Mucosa of rectum (tissue), 2 donors: ENCODE data around the gene SEC22A.

Experiments used
- H3K27ac ChIP-seq, 2 donors: one replicate each; pipeline ENCODE4 v1.7.0; 2013; ENCODE audit warnings: inconsistent platforms in 2 of 2, low read depth in 2 of 2, low read length in 2 of 2
- H3K27me3 ChIP-seq, 2 donors: one replicate each; pipeline ENCODE4 v1.7.0; 2013; ENCODE audit warnings: low read length in 2 of 2; ENCODE audit not compliant: control insufficient read depth in 2 of 2, insufficient read depth in 2 of 2
- H3K36me3 ChIP-seq, 2 donors: one replicate each; pipeline ENCODE4 v1.7.0; 2013; ENCODE audit warnings: low read length in 2 of 2; ENCODE audit not compliant: control insufficient read depth in 2 of 2, insufficient read depth in 2 of 2
- H3K4me1 ChIP-seq, 2 donors: one replicate each; pipeline ENCODE4 v1.7.0; 2013; ENCODE audit warnings: low read length in 2 of 2, mild to moderate bottlenecking in 1 of 2; ENCODE audit not compliant: control insufficient read depth in 2 of 2, insufficient read depth in 2 of 2
- H3K4me3 ChIP-seq, 2 donors: one replicate each; pipeline ENCODE4 v1.7.0; 2013; ENCODE audit warnings: low read length in 2 of 2
- H3K9ac ChIP-seq, 2 donors: one replicate each; pipeline ENCODE4 v1.7.0; 2013; ENCODE audit warnings: low read length in 2 of 2, low read depth in 1 of 2, mild to moderate bottlenecking in 1 of 2
- H3K9me3 ChIP-seq, 2 donors: one replicate each; pipeline ENCODE4 v1.7.0; 2013; ENCODE audit warnings: low read length in 2 of 2; ENCODE audit not compliant: control insufficient read depth in 2 of 2
- donor health status: healthy.
- donor health status: Normal muscosa, but diverticular disease.

SEC22A gene

GRCh38 chr3:123291404-123291803 lies 89.7 kb downstream of the SEC22A start:
- no peaks in the 10 kb centered on the region for H3K9me3 ChIP-seq
- H3K9ac ChIP-seq = no peak overlapping the region
- peaks cover 0 to 3% of the 10 kb centered on the region in 2 donors for H3K36me3 ChIP-seq
- H3K4me3 ChIP-seq = no peak overlapping the region
- no peaks in the 10 kb centered on the region for H3K27me3 ChIP-seq
- H3K27ac ChIP-seq = no peak overlapping the region
- H3K4me1 ChIP-seq = no peaks in the 10 kb centered on the region

- Histone ChIP-seq H3K9ac (no peak overlapping the region), H3K27ac (no peak overlapping the region), H3K4me1 (no peaks in the 10 kb centered on the region), H3K4me3 (no peak overlapping the region), H3K36me3 (peaks cover 0 to 3% of the 10 kb centered on the region in 2 donors), H3K9me3 (no peaks in the 10 kb centered on the region), H3K27me3 (no peaks in the 10 kb centered on the region)
Observed at GRCh38 chr3:123292321-123293310, 90.9 kb downstream of the SEC22A start.

GRCh38 chr3:123294296-123294938 lies 92.7 kb downstream of the SEC22A start:
- Histone ChIP-seq H3K27ac (no peak overlapping the region), H3K4me3 (no peak overlapping the region), H3K9me3 (no peaks in the 10 kb centered on the region), H3K36me3 (peaks cover 0 to 3% of the 10 kb centered on the region in 2 donors), H3K27me3 (no peaks in the 10 kb centered on the region), H3K9ac (no peak overlapping the region), H3K4me1 (no peaks in the 10 kb centered on the region)

GRCh38 chr3:123295171-123295900 lies 93.6 kb downstream of the SEC22A start:
- Histone ChIP-seq H3K9me3 (no peaks in the 10 kb centered on the region), H3K4me3 (no peak overlapping the region), H3K36me3 (no peaks in the 10 kb centered on the region), H3K9ac (no peak overlapping the region), H3K27me3 (no peaks in the 10 kb centered on the region), H3K27ac (no peak overlapping the region), H3K4me1 (no peaks in the 10 kb centered on the region)

- Histone ChIP-seq H3K27me3 (no peaks in the 10 kb centered on the region), H3K27ac (no peak overlapping the region), H3K36me3 (no peaks in the 10 kb centered on the region), H3K9ac (no peak overlapping the region), H3K4me1 (no peaks in the 10 kb centered on the region), H3K9me3 (no peaks in the 10 kb centered on the region), H3K4me3 (no peak overlapping the region)
Observed at GRCh38 chr3:123295901-123296250, 94.1 kb downstream of the SEC22A start.

GRCh38 chr3:123296261-123296660 lies 94.5 kb downstream of the SEC22A start:
- no peaks in the 10 kb centered on the region for H3K4me1 ChIP-seq
- H3K9ac ChIP-seq = no peak overlapping the region
- H3K27me3 ChIP-seq = no peaks in the 10 kb centered on the region
- no peaks in the 10 kb centered on the region for H3K36me3 ChIP-seq
- H3K27ac ChIP-seq = no peak overlapping the region
- H3K4me3 ChIP-seq = no peak overlapping the region
- no peaks in the 10 kb centered on the region for H3K9me3 ChIP-seq

GRCh38 chr3:123296836-123297626 lies 95.3 kb downstream of the SEC22A start:
- H3K9me3 ChIP-seq = no peaks in the 10 kb centered on the region
- no peak overlapping the region for H3K9ac ChIP-seq
- no peak overlapping the region for H3K27ac ChIP-seq
- no peak overlapping the region for H3K4me3 ChIP-seq
- H3K4me1 ChIP-seq = no peaks in the 10 kb centered on the region
- no peaks in the 10 kb centered on the region for H3K27me3 ChIP-seq
- H3K36me3 ChIP-seq = no peaks in the 10 kb centered on the region

GRCh38 chr3:123297627-123297899 lies 95.8 kb downstream of the SEC22A start:
- H3K9ac ChIP-seq = no peak overlapping the region
- no peaks in the 10 kb centered on the region for H3K9me3 ChIP-seq
- H3K4me1 ChIP-seq = no peaks in the 10 kb centered on the region
- H3K27ac ChIP-seq = no peak overlapping the region
- H3K4me3 ChIP-seq = no peak overlapping the region
- H3K27me3 ChIP-seq = no peaks in the 10 kb centered on the region
- H3K36me3 ChIP-seq = no peaks in the 10 kb centered on the region

GRCh38 chr3:123298903-123299302 lies 97.2 kb downstream of the SEC22A start:
- Histone ChIP-seq H3K4me3 (no peak overlapping the region), H3K36me3 (no peaks in the 10 kb centered on the region)

More at GRCh38 chr3:123298903-123299302, 97.2 kb downstream of the SEC22A start:
- Histone ChIP-seq H3K27ac (no peak overlapping the region), H3K27me3 (no peaks in the 10 kb centered on the region), H3K9me3 (no peaks in the 10 kb centered on the region), H3K4me1 (no peaks in the 10 kb centered on the region), H3K9ac (no peak overlapping the region)
